ENCODE results near the gene ITPRID2. TPM values are rescaled to one million over a fixed set of nuclear protein-coding genes. Genes with fewer than 3 reads are reported as not detected.

ITPRID2 gene
- total and polyA plus RNA-seq, 10 of the 15 experiments (the other 5 are each of a cell fraction or from before 2014, with no cell fraction given), result 4.7 to 23.7 (median 13.1) TPM

GRCh38 chr2:181847702-181848101, 43.8 kb upstream of the ITPRID2 start:
- DNase-seq (ENCODE audit: low read depth, low spot score) (no peak), FAIRE-seq (no peak), ATAC-seq (no peak)
- no peaks in the 10 kb centered on the region for H3K27me3 ChIP-seq (replicated peaks in 1 of 2; ENCODE audit: control insufficient read depth in 2 of 2, insufficient read depth in 2 of 2, low read length in 1 of 2)
- ChIA-PET POLR2A (no interaction called here), CTCF (interaction anchor here (0.6 to 1.2 kb wide), 3 partner anchors 10 to 166 kb away, joined by 3 to 4 read pairs (median 3); no protein-coding TSS in a partner anchor), SMC1A (ENCODE audit: uncharacterized antibody, unreplicated experiment) (no interaction called here), RAD21 (ENCODE audit: unreplicated experiment) (no interaction called here)
- no peaks in the 10 kb centered on the region for H3K79me2 ChIP-seq (ENCODE audit: control insufficient read depth, insufficient read depth, low read length)
- no peak for TF ChIP-seq ELK1 (IDR thresholded peaks at IDR 0.05; ENCODE audit: low read depth, low read length)
- TF ChIP-seq BHLHE40 (IDR thresholded peaks at IDR 0.05; ENCODE audit: borderline replicate concordance in 1 of 2, low read depth in 2 of 2, low read length in 1 of 2), result no peak
- TF ChIP-seq RELB (IDR thresholded peaks at IDR 0.05; ENCODE audit: low read depth), result no peak
- no peak for TF ChIP-seq CREM (IDR thresholded peaks at IDR 0.05; ENCODE audit: low read depth)
- no peak for TF ChIP-seq SREBF1 (IDR thresholded peaks at IDR 0.05; ENCODE audit: low read length)
- TF ChIP-seq, protein P1, sequence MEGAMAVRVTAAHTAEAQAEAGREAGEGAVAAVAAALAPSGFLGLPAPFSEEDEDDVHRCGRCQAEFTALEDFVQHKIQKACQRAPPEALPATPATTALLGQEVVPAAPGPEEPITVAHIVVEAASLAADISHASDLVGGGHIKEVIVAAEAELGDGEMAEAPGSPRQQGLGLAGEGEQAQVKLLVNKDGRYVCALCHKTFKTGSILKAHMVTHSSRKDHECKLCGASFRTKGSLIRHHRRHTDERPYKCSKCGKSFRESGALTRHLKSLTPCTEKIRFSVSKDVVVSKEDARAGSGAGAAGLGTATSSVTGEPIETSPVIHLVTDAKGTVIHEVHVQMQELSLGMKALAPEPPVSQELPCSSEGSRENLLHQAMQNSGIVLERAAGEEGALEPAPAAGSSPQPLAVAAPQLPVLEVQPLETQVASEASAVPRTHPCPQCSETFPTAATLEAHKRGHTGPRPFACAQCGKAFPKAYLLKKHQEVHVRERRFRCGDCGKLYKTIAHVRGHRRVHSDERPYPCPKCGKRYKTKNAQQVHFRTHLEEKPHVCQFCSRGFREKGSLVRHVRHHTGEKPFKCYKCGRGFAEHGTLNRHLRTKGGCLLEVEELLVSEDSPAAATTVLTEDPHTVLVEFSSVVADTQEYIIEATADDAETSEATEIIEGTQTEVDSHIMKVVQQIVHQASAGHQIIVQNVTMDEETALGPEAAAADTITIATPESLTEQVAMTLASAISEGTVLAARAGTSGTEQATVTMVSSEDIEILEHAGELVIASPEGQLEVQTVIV (IDR thresholded peaks at IDR 0.05; ENCODE audit: borderline replicate concordance, partially characterized antibody), result no peak
- no peak for TF ChIP-seq NFXL1 (IDR thresholded peaks at IDR 0.05; ENCODE audit: borderline replicate concordance)
- TF ChIP-seq YBX1 (IDR thresholded peaks at IDR 0.05), result no peak
- no peak for TF ChIP-seq SMAD5 (IDR thresholded peaks at IDR 0.05; ENCODE audit: low read depth)
- no peak overlapping the region for H2AFZ ChIP-seq (ENCODE audit: control insufficient read depth, low read depth, low read length)
- H4K20me1 ChIP-seq (ENCODE audit: control insufficient read depth, insufficient read depth), result no peaks in the 10 kb centered on the region
- WGBS (ENCODE audit: insufficient coverage, insufficient replicate concordance, low lambda C conversion rate, missing lambda C conversion rate), result 96% methylated on average over 2 of the region's 2 CpGs
- intact Hi-C loops (cut with micrococcal nuclease; ENCODE audit: unreplicated experiment) (no loop called here), in situ Hi-C loops (cut with MboI) (no loop called here)
- BruUV-seq (replicated peaks), result no TSS peak
- no peak overlapping the region for H3K4me3 ChIP-seq
- no peak overlapping the region for H3K27ac ChIP-seq (ENCODE audit: control insufficient read depth, insufficient read depth)
- H3K9ac ChIP-seq (ENCODE audit: control insufficient read depth, insufficient read depth, low read length), result no peak overlapping the region
- H3K36me3 ChIP-seq (ENCODE audit: control insufficient read depth in 2 of 2, insufficient read depth in 2 of 2, low read length in 1 of 2), result no peaks in the 10 kb centered on the region
- no peaks in the 10 kb centered on the region for H3K4me1 ChIP-seq (ENCODE audit: control insufficient read depth, insufficient read depth, low read length)
- H3K9me3 ChIP-seq (replicated peaks; ENCODE audit: control insufficient read depth, insufficient read depth, low read length), result no peaks in the 10 kb centered on the region
- H3K4me2 ChIP-seq (ENCODE audit: control insufficient read depth, insufficient read depth), result no peak overlapping the region
